Right cardiac atrium (tissue), 5 donors: ENCODE measurements around the gene DAD1. TPM values are rescaled to one million over a fixed set of nuclear protein-coding genes. Genes with fewer than 3 reads are reported as not detected.

Experiments used
- ATAC-seq, 2 donors: fragments of 200-7000 bp; cut with Tn5 transposase; one replicate each; pipeline versions ENCODE4 v1.8.0 to v1.9.1; 2020; ENCODE audit warnings: moderate library complexity in 2 of 2, mild to moderate bottlenecking in 1 of 2
- DNase-seq, 3 donors: peaks; one replicate each; pipeline ENCODE4 v3.0.0-alpha.2; 2020
- H3K27ac ChIP-seq: one replicate; pipeline ENCODE4 v1.5.1; 2013; ENCODE audit warnings: mild to moderate bottlenecking, low read length, control low read depth, moderate library complexity
- H3K27me3 ChIP-seq: one replicate; pipeline ENCODE4 v1.6.1; 2013; ENCODE audit not compliant: control insufficient read depth, insufficient read depth
- H3K4me1 ChIP-seq: one replicate; pipeline ENCODE4 v1.6.1; 2013; ENCODE audit warnings: low read length; ENCODE audit not compliant: control insufficient read depth, insufficient read depth
- H3K4me3 ChIP-seq: one replicate; pipeline ENCODE4 v1.5.1; 2013; ENCODE audit warnings: low read length, control low read depth
- H3K9me3 ChIP-seq: one replicate; pipeline ENCODE4 v1.6.1; 2013; ENCODE audit warnings: low read length; ENCODE audit not compliant: control insufficient read depth
- WGBS: extraction: QIAGEN DNeasy Blood & Tissue Kit; methylation state at CpG from one replicate; pipeline ENCODE4 v1.1.7; 2013; 5-methylcytosine and 5-hydroxymethylcytosine counted together
- intact Hi-C, 4 donors: fragments of 100-400 bp; cut with DNase I; formaldehyde crosslinking; loops; one replicate each; pipeline versions ENCODE4 v1.11.0 to v1.14.0; 2022 to 2023
- polyA plus RNA-seq: library from polyadenylated mRNA; stranded (reverse); fragments of 200-250 nt; gene quantifications from one replicate; pipeline ENCODE4 v1.2.3, GENCODE V29; 2013
- total RNA-seq, 4 donors: library from RNA; stranded (reverse); fragmentation: NEBNext Ultra II Directional; extraction: Animal tissue kit (Norgen Biotek cat#: 25700); gene quantifications; one replicate each; pipeline ENCODE4 v1.2.1, GENCODE V29; 2021
- donor health status: healthy with polysubstance abuse.
- donor health status: DM: no; HTN: yes; CAD: no.
- donor health status: DM: no; HTN: no; CAD: no.
- donor health status: DM: no; HTN: yes; CAD: no; lungs with severe emphysema.
- donor health status: DM: yes; HTN: yes; CAD: no.

The DAD1 gene
- total and polyA plus RNA-seq, 5 donors = 122 to 220 (median 162) TPM

GRCh38 chr14:22552001-22552826 lies 36.8 kb downstream of the DAD1 start:
- Histone ChIP-seq H3K27ac (no peak overlapping the region), H3K9me3 (no peaks in the 10 kb centered on the region), H3K27me3 (no peaks in the 10 kb centered on the region), H3K4me1 (peaks cover 4% of the 10 kb centered on the region), H3K4me3 (no peak overlapping the region)
- no peak for ATAC-seq
- DNase-seq = no peak
- WGBS = 84% methylated on average over 13 of the region's 13 CpGs
- intact Hi-C loops = loop anchor here in 2 of 4 donors (10.0 kb wide), 2 partner anchors 157 to 273 kb away; partner anchors contain the start of gene MRPL52 (in 1 of the 2)

GRCh38 chr14:22551605-22551997 lies 37.4 kb downstream of the DAD1 start:
- no peak overlapping the region for H3K27ac ChIP-seq
- no peaks in the 10 kb centered on the region for H3K9me3 ChIP-seq
- 69% methylated on average over 5 of the region's 5 CpGs for WGBS
- H3K27me3 ChIP-seq = no peaks in the 10 kb centered on the region
- ATAC-seq = no peak
- intact Hi-C loops = loop anchor here in 2 of 4 donors (10.0 kb wide), 2 partner anchors 157 to 273 kb away; partner anchors contain the start of gene MRPL52 (in 1 of the 2)
- peaks cover 8% of the 10 kb centered on the region for H3K4me1 ChIP-seq
- no peak for DNase-seq
- no peak overlapping the region for H3K4me3 ChIP-seq

- no peaks in the 10 kb centered on the region for H3K9me3 ChIP-seq
- no peak overlapping the region for H3K27ac ChIP-seq
- ATAC-seq = no peak
- H3K4me1 ChIP-seq = peaks cover 11% of the 10 kb centered on the region
- WGBS = 61% methylated on average over 11 of the region's 11 CpGs
- DNase-seq = no peak
- no peaks in the 10 kb centered on the region for H3K27me3 ChIP-seq
- intact Hi-C loops = loop anchor here in 3 of 4 donors (5.0 to 10.0 kb wide), 4 partner anchors 43 to 275 kb away; partner anchors contain the start of gene MRPL52 (in 1 of the 3)
- H3K4me3 ChIP-seq = no peak overlapping the region
Observed at GRCh38 chr14:22549981-22550673, 38.9 kb downstream of the DAD1 start.

GRCh38 chr14:22549324-22549962 lies 39.6 kb downstream of the DAD1 start:
- H3K27ac ChIP-seq = no peak overlapping the region
- intact Hi-C loops = loop anchor here in 1 of 4 donors (5.0 kb wide), 2 partner anchors 42 to 157 kb away; no protein-coding TSS in a partner anchor
- WGBS = 89% methylated on average over 6 of the region's 6 CpGs

GRCh38 chr14:22547948-22548750 lies 40.9 kb downstream of the DAD1 start:
- no peak overlapping the region for H3K4me3 ChIP-seq
- H3K27me3 ChIP-seq = no peaks in the 10 kb centered on the region
- ATAC-seq = no peak
- intact Hi-C loops = loop anchor here in 1 of 4 donors (5.0 kb wide), 2 partner anchors 41 to 156 kb away; no protein-coding TSS in a partner anchor
- no peak for DNase-seq
- H3K4me1 ChIP-seq = peaks cover 11% of the 10 kb centered on the region
- no peaks in the 10 kb centered on the region for H3K9me3 ChIP-seq
- peak overlapping the region; percentile 72 for H3K27ac ChIP-seq
- WGBS = 91% methylated on average over 8 of the region's 8 CpGs

More at GRCh38 chr14:22549324-22549962, 39.6 kb downstream of the DAD1 start:
- peaks cover 11% of the 10 kb centered on the region for H3K4me1 ChIP-seq
- no peak overlapping the region for H3K4me3 ChIP-seq
- DNase-seq (no peak), ATAC-seq (no peak)
- H3K27me3 ChIP-seq = no peaks in the 10 kb centered on the region
- H3K9me3 ChIP-seq = no peaks in the 10 kb centered on the region

GRCh38 chr14:22547313-22547947 lies 41.6 kb downstream of the DAD1 start:
- Histone ChIP-seq H3K4me3 (no peak overlapping the region), H3K27me3 (no peaks in the 10 kb centered on the region), H3K9me3 (no peaks in the 10 kb centered on the region), H3K4me1 (peaks cover 11% of the 10 kb centered on the region), H3K27ac (peak overlapping the region; percentile 72)
- 71% methylated on average over 9 of the region's 9 CpGs for WGBS
- ATAC-seq (peak; percentile 28 to 65), DNase-seq (peak in 2 of 3 donors; percentile 67 to 74)
- intact Hi-C loops = loop anchor here in 1 of 4 donors (5.0 kb wide), 2 partner anchors 40 to 155 kb away; no protein-coding TSS in a partner anchor

GRCh38 chr14:22546722-22547071 lies 42.3 kb downstream of the DAD1 start:
- H3K4me1 ChIP-seq = peaks cover 11% of the 10 kb centered on the region
- intact Hi-C loops = loop anchor here in 1 of 4 donors (5.0 kb wide), 2 partner anchors 39 to 154 kb away; no protein-coding TSS in a partner anchor
- DNase-seq = no peak
- H3K27ac ChIP-seq = peak overlapping the region; percentile 53
- 91% methylated on average over 3 of the region's 3 CpGs for WGBS
- H3K4me3 ChIP-seq = no peak overlapping the region
- ATAC-seq = no peak
- H3K27me3 ChIP-seq = no peaks in the 10 kb centered on the region
- H3K9me3 ChIP-seq = no peaks in the 10 kb centered on the region

GRCh38 chr14:22545842-22546721 lies 42.9 kb downstream of the DAD1 start:
- DNase-seq = peak in 1 of 3 donors; percentile 48
- H3K4me1 ChIP-seq = peaks cover 11% of the 10 kb centered on the region
- ATAC-seq = peak; percentile 67 to 90
- no peak overlapping the region for H3K4me3 ChIP-seq
- peak overlapping the region; percentile 53 for H3K27ac ChIP-seq
- 40% methylated on average over 9 of the region's 9 CpGs for WGBS
- intact Hi-C loops = loop anchor here in 1 of 4 donors (5.0 kb wide), 2 partner anchors 39 to 154 kb away; no protein-coding TSS in a partner anchor
- H3K27me3 ChIP-seq = no peaks in the 10 kb centered on the region
- H3K9me3 ChIP-seq = no peaks in the 10 kb centered on the region

GRCh38 chr14:22544881-22545420 lies 44.1 kb downstream of the DAD1 start:
- Histone ChIP-seq H3K4me3 (no peak overlapping the region), H3K27me3 (no peaks in the 10 kb centered on the region), H3K27ac (no peak overlapping the region), H3K4me1 (peaks cover 11% of the 10 kb centered on the region), H3K9me3 (no peaks in the 10 kb centered on the region)
- WGBS = 60% methylated on average over 8 of the region's 8 CpGs
- DNase-seq = no peak
- intact Hi-C loops = loop anchor here in 1 of 4 donors (5.0 kb wide), 2 partner anchors 38 to 153 kb away; no protein-coding TSS in a partner anchor
- no peak for ATAC-seq
